NK-92 (cell line): ENCODE results near the gene TAF11L14.
"Not testable (repeated sequence)": the region's sequence is repeated elsewhere in the genome, so short reads cannot be mapped to it uniquely, and the experiment has no call there.

Experiments used
- DNase-seq: peaks from one replicate; lab custom pipeline; 2025; ENCODE audit not compliant: unreplicated experiment; lab: John Stamatoyannopoulos, UW

TAF11L14 gene

GRCh38 chr5:17634160-17634559 is at the start of gene TAF11L14:
TSS of gene TAF11L14 (plus strand) at chr5:17634460.
- no peak for DNase-seq

- not testable (repeated sequence) for DNase-seq
Observed at GRCh38 chr5:17585658-17586057, 48.6 kb upstream of the TAF11L14 start, which contains the start of gene TAF11L7. TSS of gene TAF11L7 (minus strand) at chr5:17585758.

GRCh38 chr5:17590860-17591259 is 43.4 kb upstream of the TAF11L14 start, which contains the start of gene TAF11L8:
TSS of gene TAF11L8 (minus strand) at chr5:17590960.
- DNase-seq = not testable (repeated sequence)

- not testable (repeated sequence) for DNase-seq
Observed at GRCh38 chr5:17594255-17594654, 40.0 kb upstream of the TAF11L14 start, which contains the start of gene TAF11L9. TSS of gene TAF11L9 (minus strand) at chr5:17594394.

- not testable (repeated sequence) for DNase-seq
Observed at GRCh38 chr5:17597728-17598127, 36.5 kb upstream of the TAF11L14 start, which contains the start of gene TAF11L10. TSS of gene TAF11L10 (minus strand) at chr5:17597828.

GRCh38 chr5:17603880-17604279 is 30.4 kb upstream of the TAF11L14 start, which contains the start of gene TAF11L11:
TSS of gene TAF11L11 (plus strand) at chr5:17604183.
- not testable (repeated sequence) for DNase-seq

GRCh38 chr5:17604951-17605350 is 29.3 kb upstream of the TAF11L14 start:
- DNase-seq = no peak

- not testable (repeated sequence) for DNase-seq
Observed at GRCh38 chr5:17607461-17607860, 26.8 kb upstream of the TAF11L14 start.

GRCh38 chr5:17610092-17610491 is 24.2 kb upstream of the TAF11L14 start, which contains the start of gene TAF11L12:
TSS of gene TAF11L12 (plus strand) at chr5:17610392.
- not testable (repeated sequence) for DNase-seq

- no peak for DNase-seq
Observed at GRCh38 chr5:17614872-17615605, 19.2 kb upstream of the TAF11L14 start.

- no peak for DNase-seq
Observed at GRCh38 chr5:17619354-17619753, 14.9 kb upstream of the TAF11L14 start.

- no peak for DNase-seq
Observed at GRCh38 chr5:17620627-17621026, 13.6 kb upstream of the TAF11L14 start.

GRCh38 chr5:17625686-17626085 is 8.6 kb upstream of the TAF11L14 start:
- DNase-seq = no peak

- DNase-seq = not testable (repeated sequence)
Observed at GRCh38 chr5:17631788-17632187, 2.5 kb upstream of the TAF11L14 start, which contains the start of gene TAF11L13. TSS of gene TAF11L13 (plus strand) at chr5:17632088.

- DNase-seq = not testable (repeated sequence)
Observed at GRCh38 chr5:17649232-17649631, 15.0 kb downstream of the TAF11L14 start.

GRCh38 chr5:17655201-17655759 is 21.0 kb downstream of the TAF11L14 start:
- not testable (repeated sequence) for DNase-seq

- DNase-seq = no peak
Observed at GRCh38 chr5:17655921-17656320, 21.7 kb downstream of the TAF11L14 start.

- no peak for DNase-seq
Observed at GRCh38 chr5:17663182-17663581, 28.9 kb downstream of the TAF11L14 start.

GRCh38 chr5:17665836-17666235 is 31.6 kb downstream of the TAF11L14 start:
- no peak for DNase-seq

- DNase-seq = no peak
Observed at GRCh38 chr5:17666726-17667235, 32.5 kb downstream of the TAF11L14 start.

- DNase-seq = no peak
Observed at GRCh38 chr5:17670353-17670752, 36.1 kb downstream of the TAF11L14 start.
